Ovary (tissue), 3 donors: ENCODE measurements around the gene LMF1.

Experiments used
- POLR2A ChIP-seq: fragments of 450-650 bp; IDR thresholded peaks from one replicate; pipeline ENCODE4 v1.6.1; 2017; ENCODE audit warnings: antibody characterized with exemption, mild to moderate bottlenecking, moderate library complexity
- TF ChIP-seq, protein P1 (sequence below), 3 donors: fragments of 450-650 bp in 2 of 3; fragments of 200-600 bp in 1 of 3; IDR thresholded peaks; one replicate each; pipeline versions ENCODE4 v1.5.1 to v1.8.0; 2016 to 2022; ENCODE audit warnings: antibody characterized with exemption in 3 of 3, mild to moderate bottlenecking in 1 of 3
- donor health status: DM: no; HTN: no; CAD: no.

DNA sequence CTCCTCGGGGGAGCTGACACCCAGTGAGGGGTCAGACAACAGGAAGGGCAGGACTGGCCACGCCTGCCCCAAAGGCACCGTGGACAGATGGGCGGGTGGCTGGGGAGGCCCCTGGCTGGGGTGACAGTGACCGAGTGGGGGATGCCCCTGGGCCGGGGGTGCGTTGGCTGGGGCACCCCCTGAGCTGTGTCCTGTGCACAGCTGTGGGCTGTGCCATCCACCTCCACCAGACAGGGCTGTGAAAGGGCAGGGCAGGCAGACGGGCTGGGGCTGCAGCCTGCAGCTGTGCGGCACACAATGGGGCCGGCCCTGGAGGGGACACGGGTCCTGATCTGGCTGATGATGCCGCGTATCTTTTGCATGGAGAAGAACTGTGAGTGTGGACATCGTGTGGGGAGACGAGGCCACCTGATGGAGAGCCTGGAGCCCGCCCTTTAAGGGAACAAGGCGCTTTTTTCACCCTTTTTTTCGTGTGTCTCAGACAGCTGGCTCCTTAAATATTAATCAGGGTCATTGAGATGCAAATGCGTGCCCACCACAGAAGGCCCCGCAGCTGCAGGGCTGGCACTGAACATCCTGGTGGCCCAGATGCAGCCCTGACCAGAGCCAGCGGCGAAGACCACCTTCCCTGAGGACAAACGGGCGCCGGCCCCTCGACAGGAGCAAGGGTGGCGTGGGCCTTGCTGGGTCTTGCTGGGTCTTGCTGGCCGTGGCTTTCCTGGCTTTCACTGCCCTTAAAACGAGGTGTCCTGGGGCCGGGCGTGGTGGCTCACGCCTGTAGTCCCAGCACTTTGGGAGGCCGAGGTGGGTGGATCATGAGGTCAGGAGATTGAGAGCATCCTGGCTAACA is 127.8 kb downstream of the LMF1 start:
- TF ChIP-seq, protein P1, sequence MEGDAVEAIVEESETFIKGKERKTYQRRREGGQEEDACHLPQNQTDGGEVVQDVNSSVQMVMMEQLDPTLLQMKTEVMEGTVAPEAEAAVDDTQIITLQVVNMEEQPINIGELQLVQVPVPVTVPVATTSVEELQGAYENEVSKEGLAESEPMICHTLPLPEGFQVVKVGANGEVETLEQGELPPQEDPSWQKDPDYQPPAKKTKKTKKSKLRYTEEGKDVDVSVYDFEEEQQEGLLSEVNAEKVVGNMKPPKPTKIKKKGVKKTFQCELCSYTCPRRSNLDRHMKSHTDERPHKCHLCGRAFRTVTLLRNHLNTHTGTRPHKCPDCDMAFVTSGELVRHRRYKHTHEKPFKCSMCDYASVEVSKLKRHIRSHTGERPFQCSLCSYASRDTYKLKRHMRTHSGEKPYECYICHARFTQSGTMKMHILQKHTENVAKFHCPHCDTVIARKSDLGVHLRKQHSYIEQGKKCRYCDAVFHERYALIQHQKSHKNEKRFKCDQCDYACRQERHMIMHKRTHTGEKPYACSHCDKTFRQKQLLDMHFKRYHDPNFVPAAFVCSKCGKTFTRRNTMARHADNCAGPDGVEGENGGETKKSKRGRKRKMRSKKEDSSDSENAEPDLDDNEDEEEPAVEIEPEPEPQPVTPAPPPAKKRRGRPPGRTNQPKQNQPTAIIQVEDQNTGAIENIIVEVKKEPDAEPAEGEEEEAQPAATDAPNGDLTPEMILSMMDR (IDR thresholded peaks at IDR 0.05) = no peak
- TF ChIP-seq POLR2A = no peak
